ENCODE data around the gene MFSD1.

DNA sequence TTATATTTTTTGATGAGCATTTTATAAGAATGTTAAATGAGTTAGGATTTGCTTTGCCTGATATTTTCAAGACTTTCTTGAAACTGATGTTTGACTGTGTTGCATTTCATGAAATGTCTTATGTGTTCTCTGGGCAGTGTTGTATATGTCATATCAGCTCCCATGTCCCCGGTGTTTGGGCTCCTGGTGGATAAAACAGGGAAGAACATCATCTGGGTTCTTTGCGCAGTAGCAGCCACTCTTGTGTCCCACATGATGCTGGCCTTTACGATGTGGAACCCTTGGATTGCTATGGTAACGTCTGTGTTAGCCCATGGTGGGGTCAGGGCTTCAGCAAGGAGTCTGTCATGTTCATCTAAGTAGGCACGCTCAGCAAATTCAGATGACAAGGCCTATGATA, 20.0 kb downstream of the MFSD1 start:
- TF ChIP-seq NFRKB (IDR thresholded peaks at IDR 0.05) (no peak), TARDBP (IDR thresholded peaks at IDR 0.05) (no peak), ELF4 (IDR thresholded peaks at IDR 0.05) (no peak), ARNT (IDR thresholded peaks at IDR 0.05) (no peak), FOXA1 (IDR thresholded peaks at IDR 0.05) (no peak), SP1 (IDR thresholded peaks at IDR 0.05) (no peak), FOXM1 (IDR thresholded peaks at IDR 0.05; ENCODE audit: borderline replicate concordance) (no peak), SUZ12 (IDR thresholded peaks at IDR 0.05) (no peak), BHLHE40 (IDR thresholded peaks at IDR 0.05; ENCODE audit: borderline replicate concordance) (no peak), CTBP1 (IDR thresholded peaks at IDR 0.05; ENCODE audit: borderline replicate concordance) (no peak), HDGF (IDR thresholded peaks at IDR 0.05; ENCODE audit: borderline replicate concordance) (no peak)
- TF ChIP-seq, protein P1, sequence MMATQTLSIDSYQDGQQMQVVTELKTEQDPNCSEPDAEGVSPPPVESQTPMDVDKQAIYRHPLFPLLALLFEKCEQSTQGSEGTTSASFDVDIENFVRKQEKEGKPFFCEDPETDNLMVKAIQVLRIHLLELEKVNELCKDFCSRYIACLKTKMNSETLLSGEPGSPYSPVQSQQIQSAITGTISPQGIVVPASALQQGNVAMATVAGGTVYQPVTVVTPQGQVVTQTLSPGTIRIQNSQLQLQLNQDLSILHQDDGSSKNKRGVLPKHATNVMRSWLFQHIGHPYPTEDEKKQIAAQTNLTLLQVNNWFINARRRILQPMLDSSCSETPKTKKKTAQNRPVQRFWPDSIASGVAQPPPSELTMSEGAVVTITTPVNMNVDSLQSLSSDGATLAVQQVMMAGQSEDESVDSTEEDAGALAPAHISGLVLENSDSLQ (IDR thresholded peaks at IDR 0.05), result no peak

All from HEK293T (cell line).